ENCODE results near the gene LILRB5. TPM values are rescaled to one million over a fixed set of nuclear protein-coding genes. Genes with fewer than 3 reads are reported as not detected.

LILRB5 gene
- total RNA-seq, 4 donors from 2014 or later: 24.0 to 75.5 (median 39.4) TPM

GRCh38 chr19:54268936-54269335 lies 11.9 kb upstream of the LILRB5 start:
- TF ChIP-seq CTCF (IDR thresholded peaks at IDR 0.05): no peak
- DNase-seq (ENCODE audit: low spot score): no peak
- no peak for ATAC-seq (ENCODE audit: low FRiP score)

- DNase-seq (ENCODE audit: low spot score): peak; percentile 88
- ATAC-seq (ENCODE audit: low FRiP score): no peak
- TF ChIP-seq CTCF (IDR thresholded peaks at IDR 0.05): no peak
Observed at GRCh38 chr19:54266133-54266532, 9.1 kb upstream of the LILRB5 start.

- TF ChIP-seq CTCF (IDR thresholded peaks at IDR 0.05): no peak
- no peak for DNase-seq (ENCODE audit: low spot score)
- ATAC-seq (ENCODE audit: low FRiP score): no peak
Observed at GRCh38 chr19:54262470-54262869, 5.4 kb upstream of the LILRB5 start.

- TF ChIP-seq CTCF (IDR thresholded peaks at IDR 0.05): no peak
- ATAC-seq (ENCODE audit: low FRiP score): no peak
Observed at GRCh38 chr19:54262066-54262465, 5.0 kb upstream of the LILRB5 start.

GRCh38 chr19:54256250-54257115 lies 590 bp downstream of the LILRB5 start:
- ATAC-seq (ENCODE audit: low FRiP score): no peak
- no peak for DNase-seq (ENCODE audit: low spot score)
- no peak for TF ChIP-seq CTCF (IDR thresholded peaks at IDR 0.05)

More at GRCh38 chr19:54262066-54262465, 5.0 kb upstream of the LILRB5 start:
- no peak for DNase-seq (ENCODE audit: low spot score)

GRCh38 chr19:54255105-54255775 lies 1.8 kb downstream of the LILRB5 start:
- ATAC-seq (ENCODE audit: low FRiP score): no peak
- no peak for TF ChIP-seq CTCF (IDR thresholded peaks at IDR 0.05)
- no peak for DNase-seq (ENCODE audit: low spot score)

All from omental fat pad (tissue), 4 donors.